GM21529 (cell line): ENCODE data around the gene EFNA1.
"Not testable (repeated sequence)": the region's sequence is repeated elsewhere in the genome, so short reads cannot be mapped to it uniquely, and the experiment has no call there.

Source experiments
- ATAC-seq: cut with Tn5 transposase; IDR thresholded peaks from one replicate; pipeline ENCODE4 v1.9.1; 2021; ENCODE audit not compliant: unreplicated experiment

EFNA1 gene

DNA sequence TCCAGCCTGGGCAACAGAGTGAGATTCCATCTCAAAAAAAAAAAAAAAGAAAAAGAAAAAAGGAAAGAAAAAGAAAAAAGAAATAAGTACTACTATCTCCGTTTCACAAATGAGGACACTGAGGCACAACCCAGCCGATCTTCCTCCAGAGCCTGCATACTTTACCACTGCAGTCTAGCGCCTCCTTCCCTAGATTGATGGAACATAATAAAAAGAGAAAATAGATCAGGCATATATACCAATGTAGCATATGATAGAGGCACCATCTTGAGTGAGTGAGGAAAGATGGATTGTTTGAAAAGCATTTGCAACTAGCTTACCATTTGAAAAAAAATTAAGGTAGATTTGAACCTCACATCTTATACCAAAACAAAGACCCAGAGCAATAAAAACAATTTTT is 17.8 kb downstream of the EFNA1 start:
- no peak for ATAC-seq

DNA sequence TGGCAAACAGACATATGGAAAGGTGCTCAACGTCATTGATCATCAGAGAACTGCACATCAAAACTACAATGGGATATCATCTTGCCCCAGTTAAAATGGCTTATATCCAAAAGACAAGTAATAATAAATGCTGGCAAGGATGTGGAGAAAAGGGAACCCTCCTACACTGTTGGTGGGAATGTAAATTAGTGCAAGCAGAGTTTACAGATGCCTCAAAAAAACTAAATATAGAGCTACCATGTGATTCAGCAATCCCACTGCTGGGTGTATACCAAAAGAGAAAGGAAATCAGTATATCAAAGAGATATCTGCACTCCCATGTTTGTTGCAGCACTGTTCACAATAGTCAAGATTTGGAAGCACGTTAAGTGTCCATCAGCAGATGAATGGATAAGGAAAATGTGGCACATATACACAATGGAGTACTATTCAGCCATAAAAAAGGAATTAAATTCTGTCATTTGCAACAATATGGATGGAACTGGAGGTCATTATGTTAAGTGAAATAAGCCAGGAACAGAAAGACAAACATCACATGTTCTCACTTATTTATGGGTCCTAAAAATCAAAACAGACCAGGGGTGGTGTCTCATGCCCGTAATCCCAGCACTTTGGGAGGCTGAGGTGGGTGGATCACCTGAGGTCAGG is 28.4 kb downstream of the EFNA1 start:
- not testable (repeated sequence) for ATAC-seq

DNA sequence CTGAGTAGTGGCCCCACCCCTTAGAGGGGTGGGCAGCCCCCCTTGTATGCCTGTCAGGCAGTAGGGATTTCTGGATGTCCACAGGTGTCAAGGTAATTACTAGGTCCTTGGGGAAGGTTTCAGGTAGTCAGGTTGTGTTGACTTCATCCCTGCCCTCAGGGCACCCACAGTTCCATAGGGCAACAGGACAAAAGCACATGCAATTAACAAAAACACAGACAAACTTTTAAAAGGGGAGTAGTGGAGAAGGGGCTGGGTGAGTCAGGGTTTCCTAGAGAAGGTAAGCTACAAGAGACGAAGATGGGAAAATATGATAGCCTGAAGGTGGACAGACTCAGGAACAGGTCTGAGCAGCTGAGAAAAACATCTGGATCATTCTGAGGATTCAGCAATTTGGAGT is 31.3 kb downstream of the EFNA1 start:
- ATAC-seq: no peak

DNA sequence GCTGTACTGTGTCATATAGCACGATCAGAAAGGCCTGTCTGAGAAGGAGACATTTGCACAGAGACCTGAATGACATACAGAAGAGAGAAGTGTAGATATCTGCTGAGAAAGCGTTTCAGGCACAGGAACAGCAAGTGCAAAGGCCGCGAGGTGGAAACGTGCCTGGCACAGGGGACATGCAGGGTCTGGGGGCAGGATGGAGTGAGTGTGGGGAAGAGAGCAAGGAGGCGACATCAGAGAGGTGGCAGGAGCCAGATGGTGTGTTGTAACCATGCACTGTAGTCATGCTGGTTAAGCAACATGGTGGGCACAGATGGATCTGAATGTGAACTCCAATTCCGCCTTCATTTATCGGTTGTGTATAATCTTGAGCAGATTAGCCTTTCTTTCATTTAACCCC is 32.5 kb downstream of the EFNA1 start:
- ATAC-seq: no peak

DNA sequence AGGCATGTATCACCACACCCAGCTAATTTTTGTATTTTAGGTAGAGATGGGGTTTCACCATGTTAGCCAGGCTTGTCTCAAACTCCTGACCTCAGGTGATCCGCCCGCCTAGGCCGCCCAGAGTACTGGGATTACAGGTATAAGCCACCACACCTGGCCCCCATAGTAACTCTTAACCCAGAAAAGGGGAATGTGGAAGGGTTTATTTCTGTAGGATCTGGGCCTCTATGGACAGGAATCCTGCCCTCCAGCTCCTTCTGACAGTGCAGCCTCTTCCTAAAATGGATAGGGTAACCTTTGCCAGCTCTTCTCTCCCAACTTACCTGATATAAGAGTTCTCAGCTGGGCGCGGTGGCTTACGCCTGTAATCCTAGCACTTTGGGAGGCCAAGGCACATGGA is 35.0 kb downstream of the EFNA1 start:
- ATAC-seq: not testable (repeated sequence)

DNA sequence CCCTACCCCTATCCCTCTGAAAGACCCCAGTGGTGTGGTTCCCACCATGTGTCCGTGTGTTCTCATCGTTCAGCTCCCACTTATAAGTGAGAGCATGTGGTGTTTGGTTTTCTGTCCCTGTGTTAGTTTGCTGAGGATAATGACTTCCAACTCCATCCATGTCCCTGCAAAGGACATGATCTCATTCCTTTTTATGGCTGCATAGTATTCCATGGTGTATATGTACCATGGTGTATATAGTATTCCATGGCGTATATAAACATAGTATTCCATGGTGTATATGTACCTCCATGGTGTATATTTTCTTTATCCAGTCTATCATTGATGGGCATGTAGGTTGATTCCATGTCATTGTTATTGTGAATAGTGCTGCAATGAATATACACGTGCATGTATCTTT is 36.1 kb downstream of the EFNA1 start:
- not testable (repeated sequence) for ATAC-seq

DNA sequence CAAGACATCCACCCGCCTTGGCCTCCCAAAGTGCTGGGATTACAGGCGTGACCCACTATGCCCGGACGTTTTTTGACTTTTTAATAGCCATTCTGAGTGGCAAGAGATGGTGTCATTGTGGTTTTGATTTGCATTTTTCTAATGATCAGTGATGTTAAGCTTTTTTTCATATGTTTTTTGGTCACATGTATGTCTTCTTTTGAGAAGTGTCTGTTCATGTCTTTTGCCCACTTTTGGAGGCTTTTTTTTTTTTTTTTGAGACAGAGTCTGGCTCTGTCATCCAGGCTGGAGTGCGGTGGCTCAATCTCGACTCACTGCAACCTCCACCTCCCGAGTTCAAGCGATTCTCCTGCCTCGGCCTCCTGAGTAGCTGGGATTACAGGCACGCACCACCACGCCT is 36.9 kb downstream of the EFNA1 start:
- ATAC-seq: not testable (repeated sequence)

DNA sequence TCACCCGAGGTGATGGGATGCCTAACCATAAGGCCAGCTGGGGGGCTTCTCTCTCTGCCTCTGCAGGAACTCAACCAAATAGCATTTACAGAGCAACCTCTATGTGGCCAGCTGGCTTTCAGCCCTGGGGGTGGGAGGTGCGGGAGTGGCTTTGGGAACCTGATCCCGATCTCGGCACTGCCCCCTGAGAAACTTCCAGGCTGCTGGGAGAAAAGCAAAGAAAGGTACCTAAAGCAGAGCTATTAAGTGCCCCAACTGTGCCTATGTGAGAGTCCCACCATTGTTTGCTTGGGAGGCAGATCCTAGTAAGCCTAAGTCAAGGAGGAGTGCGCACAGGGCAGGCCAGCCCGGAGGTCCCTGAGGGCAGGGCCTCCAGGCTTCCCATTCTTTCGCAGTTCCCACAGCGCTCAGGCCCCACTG is 38.4 kb downstream of the EFNA1 start:
- ATAC-seq: no peak

DNA sequence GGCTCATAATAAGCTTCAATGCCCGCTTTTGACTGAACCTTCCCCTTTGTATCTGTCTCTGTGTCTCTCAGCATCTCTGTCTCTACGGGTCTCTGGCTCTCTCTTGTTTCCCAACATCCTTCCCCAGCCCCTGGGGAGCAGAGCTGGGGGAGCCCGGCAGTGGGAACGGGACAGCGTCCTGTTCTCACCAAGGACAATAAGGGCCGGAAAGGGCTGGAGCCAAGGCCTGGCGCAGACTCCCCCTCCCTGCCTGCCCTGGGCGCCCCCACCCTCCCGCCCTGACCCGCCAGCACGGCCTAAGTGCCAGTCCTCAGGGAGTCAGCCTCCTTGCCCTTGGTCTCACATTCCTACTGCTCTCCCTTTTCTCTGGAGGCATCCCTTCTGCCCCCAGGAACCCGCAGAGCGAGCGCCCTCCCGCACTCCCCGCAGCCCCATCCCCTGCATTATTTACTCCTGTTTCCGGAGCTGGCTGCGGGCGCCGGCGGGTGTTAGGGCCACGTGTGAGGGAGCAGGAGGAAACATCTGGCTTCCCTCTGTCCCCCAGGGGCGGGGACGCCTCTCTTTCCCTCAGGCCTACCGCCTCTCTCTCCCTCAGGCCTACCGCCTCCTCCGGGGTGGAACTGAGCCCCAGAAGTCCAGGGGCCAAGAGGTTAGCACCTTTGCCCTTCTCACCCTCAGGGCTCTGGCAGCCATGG is 38.9 kb downstream of the EFNA1 start:
- ATAC-seq: no peak

DNA sequence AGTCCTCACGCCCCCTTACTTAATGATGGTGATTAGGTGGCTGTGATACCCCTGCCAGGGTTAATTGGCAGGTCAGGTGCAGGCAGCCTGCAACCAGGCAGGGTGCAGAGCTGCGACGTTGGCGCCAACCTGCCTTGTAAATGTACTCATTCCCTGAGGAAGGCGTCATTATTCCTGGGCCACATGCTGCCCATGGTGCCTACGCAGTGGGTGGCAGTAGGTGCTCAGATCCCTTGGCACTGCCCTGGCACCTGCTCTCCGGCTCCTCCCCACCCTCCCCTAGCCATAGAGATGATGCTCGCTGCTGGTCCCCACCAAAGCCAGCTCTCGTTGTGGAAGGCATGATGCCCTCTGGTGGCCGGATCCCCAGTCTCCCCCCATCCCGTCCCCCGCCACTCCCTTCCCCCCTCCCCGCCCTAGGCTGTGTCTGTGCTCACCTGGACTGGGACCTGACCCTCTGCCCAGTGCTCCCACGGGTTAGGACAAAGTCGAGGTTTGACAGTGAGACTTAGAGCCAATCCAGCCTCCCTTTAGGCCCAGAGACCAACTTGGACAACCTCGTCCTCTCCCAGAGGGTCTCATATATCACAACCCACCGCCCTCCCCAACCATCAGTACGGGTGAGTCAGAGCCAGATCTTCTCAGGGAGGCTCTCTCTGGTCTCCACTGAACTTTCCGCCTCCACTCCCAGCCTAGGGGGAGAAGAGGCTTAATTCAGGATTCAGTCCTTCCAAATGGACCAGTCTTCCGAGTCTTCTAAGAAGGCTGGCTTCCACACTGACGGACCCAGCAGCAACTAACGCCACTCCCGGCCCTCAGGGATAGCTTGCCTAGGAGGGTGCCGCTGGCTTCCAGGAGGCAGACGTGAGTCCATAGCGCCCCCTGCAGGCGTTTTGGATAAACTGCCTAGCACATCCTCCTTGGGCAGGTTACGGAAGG is 39.8 kb downstream of the EFNA1 start:
- ATAC-seq: peak; percentile 47

DNA sequence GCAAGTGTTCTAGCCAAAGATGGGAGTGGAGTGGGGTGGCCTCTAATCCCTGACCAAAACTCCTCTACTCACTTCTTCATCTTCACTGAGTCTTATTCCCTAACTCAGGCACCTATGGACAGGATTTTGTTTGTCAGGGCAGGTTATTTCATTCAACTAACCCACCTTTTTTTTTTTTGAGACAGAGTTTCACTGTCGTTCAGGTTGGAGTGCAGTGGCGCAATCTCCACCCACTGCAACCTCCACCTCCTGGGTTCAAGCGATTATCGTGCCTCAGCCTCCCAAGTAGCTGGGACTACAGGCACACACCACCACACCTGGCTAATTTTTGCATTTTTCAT is 40.4 kb downstream of the EFNA1 start:
- not testable (repeated sequence) for ATAC-seq

DNA sequence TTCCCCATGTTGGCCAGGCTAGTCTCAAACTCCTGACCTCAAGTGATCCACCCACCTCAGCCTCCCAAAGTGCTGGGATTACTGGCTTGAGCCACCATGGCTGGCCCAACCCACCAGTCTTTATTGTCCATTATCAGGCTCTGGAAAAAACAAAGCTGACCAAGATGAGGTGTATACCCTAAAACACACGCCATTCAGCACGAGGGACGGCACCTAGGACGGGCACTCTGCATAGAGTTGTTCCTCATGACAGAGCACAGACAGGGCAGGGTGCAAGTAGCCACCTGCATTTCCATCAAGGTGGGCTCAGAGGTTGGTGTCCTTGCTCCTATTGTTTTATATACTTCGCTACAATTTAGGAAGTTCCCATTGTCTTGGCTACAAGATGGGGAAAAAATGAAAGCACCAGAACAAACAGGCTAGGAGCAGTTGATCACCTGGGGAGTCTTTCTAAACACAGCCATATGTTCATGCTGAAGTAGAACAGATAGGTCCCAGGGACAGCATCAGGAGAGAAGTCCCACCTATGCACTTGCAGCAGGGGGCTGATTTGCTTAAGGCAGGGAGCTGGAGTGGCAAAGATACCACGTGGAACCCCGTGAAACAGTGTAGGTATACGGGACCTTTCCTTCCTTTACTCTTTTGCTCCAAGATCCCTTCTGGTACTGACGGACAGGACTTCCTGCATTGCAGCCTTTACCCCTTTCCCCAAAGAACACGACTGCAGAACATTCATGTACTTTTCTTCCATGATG is 41.0 kb downstream of the EFNA1 start:
- no peak for ATAC-seq

DNA sequence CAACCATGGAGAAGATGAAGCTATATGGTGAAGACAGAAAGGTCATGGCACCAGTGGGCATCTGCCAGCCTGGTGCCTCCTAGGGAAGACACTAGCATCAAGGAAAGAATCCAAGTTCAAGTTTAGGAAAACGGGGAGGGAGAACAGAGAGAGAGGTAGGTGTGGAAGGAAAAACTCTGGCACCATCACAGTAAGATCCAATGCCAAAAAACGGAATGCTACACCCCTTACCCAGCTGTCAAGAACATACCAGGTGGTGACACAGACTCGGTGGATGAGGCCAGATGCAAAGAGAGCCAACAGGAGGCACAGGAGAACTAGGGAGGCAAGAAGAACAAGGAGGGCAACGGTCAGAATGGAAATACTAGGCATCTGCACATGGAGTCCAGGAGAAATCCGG is 41.9 kb downstream of the EFNA1 start:
- ATAC-seq: no peak

DNA sequence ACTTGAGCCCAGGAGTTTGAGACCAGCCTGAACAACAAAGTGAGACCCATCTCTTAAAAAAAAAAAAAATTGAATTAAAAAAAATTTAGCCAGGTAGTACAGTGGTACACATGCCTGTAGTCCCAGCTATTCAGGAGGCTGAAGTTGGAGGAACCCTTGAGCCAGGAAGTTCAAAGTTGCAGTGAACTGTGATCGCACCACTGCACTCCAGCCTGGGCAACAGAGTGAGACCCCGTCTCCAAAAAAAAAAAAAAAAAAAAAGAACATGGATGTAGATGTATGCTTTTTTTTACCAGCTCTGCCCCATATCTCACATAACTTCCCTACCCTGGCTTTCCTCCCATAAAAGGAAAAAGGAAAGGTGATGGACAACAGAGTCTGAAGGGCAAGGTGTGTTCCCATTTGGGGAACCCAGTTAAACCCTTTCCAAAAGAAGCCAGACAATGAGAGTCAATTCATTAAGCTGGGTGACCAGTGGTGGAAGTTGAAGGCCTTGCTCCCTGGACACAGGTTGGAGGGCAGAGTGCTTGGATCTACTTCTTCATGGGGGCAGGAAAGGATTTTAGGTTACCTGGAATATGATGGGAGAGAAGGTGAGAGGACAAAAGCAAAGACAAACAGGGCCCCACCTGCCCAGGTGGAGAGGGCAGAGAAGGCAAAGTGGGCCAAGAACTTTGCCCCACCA is 42.6 kb downstream of the EFNA1 start:
- ATAC-seq: no peak

DNA sequence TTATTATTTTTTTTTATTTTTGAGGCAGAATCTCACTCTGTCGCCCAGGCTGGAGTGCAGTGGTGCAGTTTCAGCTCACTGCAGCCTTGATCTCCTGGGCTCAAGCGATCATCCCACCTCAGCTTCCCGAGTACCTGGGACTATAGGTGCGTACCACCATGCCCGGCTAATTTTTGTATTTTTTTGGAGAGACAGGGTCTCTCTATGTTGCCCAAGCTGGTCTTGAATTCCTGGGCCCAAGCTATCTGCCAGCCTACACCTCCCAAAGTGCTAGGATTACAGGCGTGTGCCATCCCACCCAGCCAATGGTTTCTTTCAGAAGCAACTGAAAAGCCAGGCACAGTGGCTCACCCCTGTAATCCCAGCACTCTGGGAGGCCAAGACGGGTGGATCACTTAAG is 43.1 kb downstream of the EFNA1 start:
- ATAC-seq: no peak

DNA sequence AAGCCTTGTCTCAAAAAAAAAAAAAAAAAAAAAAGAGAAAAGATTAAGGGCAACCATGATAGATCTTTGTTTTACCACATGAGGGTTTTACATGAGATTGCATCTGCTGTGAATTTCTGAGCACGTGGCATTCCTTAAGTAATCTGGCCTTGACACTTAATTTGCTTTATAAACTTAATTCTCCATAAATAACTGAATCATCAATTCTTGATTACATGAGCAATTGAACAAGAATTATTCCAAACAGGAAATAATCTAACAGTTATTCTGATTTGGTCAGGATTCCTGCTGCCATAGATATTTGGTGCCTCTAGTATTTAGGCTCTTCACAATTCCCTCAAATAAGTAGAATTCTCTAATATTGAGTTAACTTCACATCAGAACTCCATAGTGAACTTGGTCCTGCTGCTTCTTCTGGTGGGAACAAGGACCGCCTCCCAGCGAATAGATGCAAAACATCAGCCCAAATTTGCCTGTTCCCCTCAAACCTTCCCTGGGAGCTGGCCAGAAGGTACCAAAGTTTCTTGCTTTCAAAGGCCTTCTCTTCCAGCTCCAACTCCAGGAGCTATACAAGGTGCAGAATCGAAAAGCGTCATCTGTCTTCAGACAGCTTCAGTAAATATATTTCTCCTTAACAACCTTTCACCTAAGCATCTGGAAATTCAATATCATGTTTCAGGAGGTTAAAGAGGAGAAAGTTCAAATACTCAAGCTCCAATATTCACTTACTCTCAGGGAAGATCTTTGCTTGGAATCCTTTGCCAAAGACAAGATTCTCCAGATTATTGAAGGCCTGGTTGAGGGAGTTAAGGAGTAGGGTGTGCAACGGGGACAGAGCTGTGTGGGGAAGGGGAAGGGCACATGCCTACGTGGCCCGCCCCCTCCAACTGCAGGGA is 44.4 kb downstream of the EFNA1 start:
- peak; percentile 4 for ATAC-seq

DNA sequence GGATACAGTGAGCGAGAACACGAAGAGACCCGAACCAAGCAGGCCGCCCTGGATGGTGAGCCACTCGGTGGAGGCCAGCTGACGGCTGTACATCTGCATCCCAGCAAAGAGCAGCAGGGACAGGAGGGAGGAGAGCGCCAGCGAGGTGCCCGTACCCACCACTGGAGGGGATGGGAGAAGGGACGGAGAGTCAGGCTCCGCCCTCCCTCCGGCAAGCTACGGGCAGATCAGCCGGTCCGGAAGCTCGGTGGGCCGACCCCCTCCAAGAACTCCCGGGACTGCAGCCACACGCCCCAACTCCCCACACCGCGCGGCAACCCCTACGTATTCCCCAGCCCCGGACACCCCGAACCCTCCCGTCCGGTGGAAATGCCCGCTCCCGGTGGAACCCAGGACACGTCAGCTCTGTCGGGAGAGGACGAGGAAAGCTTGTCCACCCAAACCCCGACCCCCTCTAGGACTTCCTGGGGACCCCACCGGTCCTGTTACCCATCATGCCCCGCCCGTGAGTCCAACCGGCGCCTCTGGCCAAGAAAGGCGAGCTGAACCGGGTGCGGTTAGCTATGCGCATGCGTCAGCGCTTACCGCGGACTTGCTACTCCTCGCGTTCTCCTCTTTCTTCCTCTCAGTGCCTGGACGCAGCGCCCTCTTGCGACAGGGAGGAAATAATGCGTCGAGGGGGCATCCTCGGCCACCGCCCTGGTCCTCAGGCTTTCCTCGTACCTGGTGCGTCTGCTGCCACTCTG is 45.2 kb downstream of the EFNA1 start, which contains the start of gene KRTCAP2:
Gene KRTCAP2, minus strand, starts transcription at position 573 of the 746 bp plus-strand sequence. Its CDS starts 80 bp downstream, at position 493.
- ATAC-seq: peak; percentile 62

DNA sequence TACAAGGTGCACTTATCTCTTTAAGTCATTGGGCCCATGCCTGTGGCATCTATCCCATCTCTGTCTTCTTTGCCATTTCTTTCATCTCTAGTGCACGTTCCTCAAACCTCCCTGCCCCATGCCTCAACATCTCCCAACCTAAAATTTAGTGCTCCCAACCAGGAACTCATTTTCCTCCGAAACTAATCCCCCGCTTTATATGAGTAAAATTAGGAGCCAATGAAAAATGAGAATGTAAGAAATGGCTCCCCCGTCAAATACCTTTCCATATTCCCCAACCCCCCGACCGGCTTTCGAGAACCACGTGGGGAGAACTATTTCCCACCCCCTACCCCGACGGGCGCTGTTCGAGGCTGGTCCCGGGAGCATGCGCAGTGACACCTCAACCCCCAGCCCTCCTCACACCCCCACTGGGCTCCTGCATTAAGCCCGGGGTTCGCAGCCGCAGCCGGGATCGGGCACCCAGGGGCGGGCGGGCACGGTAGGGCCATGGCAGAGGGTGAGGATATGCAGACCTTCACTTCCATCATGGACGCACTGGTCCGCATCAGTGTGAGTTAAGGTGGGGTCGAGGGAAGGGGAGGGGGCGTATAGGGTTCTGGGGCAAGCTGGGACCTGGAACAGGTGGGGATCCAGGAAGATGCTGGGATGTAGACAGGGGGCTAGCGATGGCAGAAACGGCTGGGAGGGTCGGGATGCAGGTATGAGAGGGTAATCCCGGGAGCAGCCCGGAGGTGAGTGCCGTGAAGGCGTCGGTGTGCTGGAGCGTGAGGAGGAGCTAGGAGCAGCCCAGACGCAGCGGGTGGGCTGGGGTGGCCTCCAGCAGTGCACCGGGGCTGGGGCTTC is 46.0 kb downstream of the EFNA1 start, which contains the start of gene TRIM46:
Gene TRIM46, plus strand, starts transcription at position 372 of the 846 bp plus-strand sequence. Its CDS starts 118 bp downstream, at position 490.
- ATAC-seq: no peak
